Cardiac muscle cell (in vitro differentiated cells and primary cell): Measurements from ENCODE around the gene PSMG4. TPM values are rescaled to one million over a fixed set of nuclear protein-coding genes. Genes with fewer than 3 reads are reported as not detected.

Experiments used
- DNase-seq, 2 donors: peaks; one replicate each; pipeline versions ENCODE4 v3.0.0 to v3.0.0-alpha.2; 2010 to 2017; ENCODE audit warnings: low read depth in 1 of 2, low spot score in 1 of 2
- H3K27ac ChIP-seq: fragments of 200-600 bp; sonication (generic); 2 replicates; pipeline ENCODE4 v1.5.1; 2016
- H3K27me3 ChIP-seq: fragments of 200-600 bp; sonication (generic); 2 replicates; pipeline ENCODE4 v1.6.0; 2016; ENCODE audit warnings: control low read depth
- H3K36me3 ChIP-seq: fragments of 200-600 bp; sonication (generic); 2 replicates; pipeline ENCODE4 v1.5.1; 2016; ENCODE audit warnings: control low read depth
- H3K4me1 ChIP-seq: fragments of 200-600 bp; sonication (generic); 2 replicates; pipeline ENCODE4 v1.8.1; 2017; ENCODE audit warnings: low read depth, mild to moderate bottlenecking, mixed run types
- H3K4me3 ChIP-seq: fragments of 200-600 bp; sonication (generic); 2 replicates; pipeline ENCODE4 v1.5.1; 2016; ENCODE audit warnings: mild to moderate bottlenecking
- H3K9me3 ChIP-seq: fragments of 200-600 bp; sonication (generic); 2 replicates; pipeline ENCODE4 v1.5.1; 2017; ENCODE audit warnings: low read depth, mild to moderate bottlenecking, control low read depth
- CTCF ChIP-seq: IDR thresholded peaks from 2 replicates; pipeline ENCODE4 v1.5.1; 2012; ENCODE audit warnings: low read depth, mild to moderate bottlenecking, low read length
- polyA plus RNA-seq: library from polyadenylated mRNA; unstranded; fragments of >200 nt; fragmentation: Nextera tagmentation; extraction: Ambion mirVana; gene quantifications from 2 replicates; pipeline ENCODE4 v1.2.1, GENCODE V29; 2016
- total RNA-seq: library from RNA; depleted of rRNA; stranded (reverse); fragments of >200 nt; gene quantifications from 2 replicates; pipeline ENCODE4 v1.2.3, GENCODE V29; 2016

Gene PSMG4
- total and polyA plus RNA-seq, 2 experiments from 2014 or later, result 22.2 to 44.0 TPM

GRCh38 chr6:3280866-3281465 is 22.2 kb downstream of the PSMG4 start:
- no peaks in the 10 kb centered on the region for H3K9me3 ChIP-seq
- H3K4me1 ChIP-seq, result peaks cover 12% of the 10 kb centered on the region
- H3K27me3 ChIP-seq, result no peaks in the 10 kb centered on the region
- no peak for TF ChIP-seq CTCF
- H3K36me3 ChIP-seq, result no peaks in the 10 kb centered on the region
- no peak overlapping the region for H3K4me3 ChIP-seq
- peak in 1 of 2 donors; percentile 16 for DNase-seq
- no peak overlapping the region for H3K27ac ChIP-seq

GRCh38 chr6:3281631-3282475 is 23.1 kb downstream of the PSMG4 start:
- Histone ChIP-seq H3K27ac (no peak overlapping the region), H3K4me3 (no peak overlapping the region), H3K27me3 (no peaks in the 10 kb centered on the region), H3K36me3 (no peaks in the 10 kb centered on the region), H3K4me1 (peaks cover 12% of the 10 kb centered on the region), H3K9me3 (no peaks in the 10 kb centered on the region)
- TF ChIP-seq CTCF, result no peak
- DNase-seq, result peak; percentile 36 to 88

GRCh38 chr6:3282476-3283236 is 23.9 kb downstream of the PSMG4 start:
- no peaks in the 10 kb centered on the region for H3K36me3 ChIP-seq
- H3K4me1 ChIP-seq, result peaks cover 12% of the 10 kb centered on the region
- no peak for DNase-seq
- H3K9me3 ChIP-seq, result no peaks in the 10 kb centered on the region
- H3K27me3 ChIP-seq, result no peaks in the 10 kb centered on the region
- no peak overlapping the region for H3K27ac ChIP-seq
- no peak overlapping the region for H3K4me3 ChIP-seq
- TF ChIP-seq CTCF, result no peak

GRCh38 chr6:3283241-3283640 is 24.5 kb downstream of the PSMG4 start:
- Histone ChIP-seq H3K4me3 (no peak overlapping the region), H3K27me3 (no peaks in the 10 kb centered on the region), H3K36me3 (no peaks in the 10 kb centered on the region), H3K27ac (no peak overlapping the region), H3K9me3 (no peaks in the 10 kb centered on the region), H3K4me1 (peaks cover 12% of the 10 kb centered on the region)
- TF ChIP-seq CTCF, result no peak
- DNase-seq, result no peak

GRCh38 chr6:3283641-3284435 is 25.1 kb downstream of the PSMG4 start:
- no peaks in the 10 kb centered on the region for H3K27me3 ChIP-seq
- no peak for DNase-seq
- no peak overlapping the region for H3K4me3 ChIP-seq
- H3K4me1 ChIP-seq, result peaks cover 12% of the 10 kb centered on the region
- no peak overlapping the region for H3K27ac ChIP-seq
- TF ChIP-seq CTCF, result no peak
- H3K36me3 ChIP-seq, result no peaks in the 10 kb centered on the region
- no peaks in the 10 kb centered on the region for H3K9me3 ChIP-seq
